ENCODE data around the gene MRPL46. TPM values are rescaled to one million over a fixed set of nuclear protein-coding genes. Genes with fewer than 3 reads are reported as not detected.

The MRPL46 gene
- total and polyA plus RNA-seq, 2 of the 8 experiments (the other 6 are each of a cell fraction or from before 2014, with no cell fraction given): 17.2 to 24.5 TPM

- no peak overlapping the region for H4K8ac ChIP-seq (ENCODE audit: extremely low read depth, insufficient read depth, low read length)
- TF ChIP-seq KDM1A (IDR thresholded peaks at IDR 0.05; ENCODE audit: borderline replicate concordance, low read length) (no peak), BRCA1 (IDR thresholded peaks at IDR 0.05; ENCODE audit: low read depth, low read length) (no peak), TAF1 (IDR thresholded peaks at IDR 0.05; ENCODE audit: low read depth, low read length) (no peak), SIRT6 (IDR thresholded peaks at IDR 0.05; ENCODE audit: low read length) (no peak), POU5F1 (IDR thresholded peaks at IDR 0.05; ENCODE audit: low read depth, low read length) (no peak), SP4 (IDR thresholded peaks at IDR 0.05; ENCODE audit: low read length) (no peak), HDAC6 (IDR thresholded peaks at IDR 0.05; ENCODE audit: low read depth, low read length) (no peak), E2F6 (IDR thresholded peaks at IDR 0.05) (no peak), POLR2AphosphoS5 (IDR thresholded peaks at IDR 0.05; ENCODE audit: low read depth, low read length) (no peak), TEAD4 (IDR thresholded peaks at IDR 0.05; ENCODE audit: low read depth, low read length) (no peak), CHD1 (IDR thresholded peaks at IDR 0.05; ENCODE audit: low read depth, low read length) (no peak), SP2 (IDR thresholded peaks at IDR 0.05; ENCODE audit: low read length) (no peak), POLR2A (IDR thresholded peaks at IDR 0.05; ENCODE audit: control extremely low read depth in 1 of 2, low read depth in 2 of 2, low read length in 2 of 2) (no peak), GTF2F1 (IDR thresholded peaks at IDR 0.05; ENCODE audit: borderline replicate concordance, low read depth, low read length) (no peak), NANOG (IDR thresholded peaks at IDR 0.05; ENCODE audit: insufficient read depth, low read depth, low read length, poor library complexity, severe bottlenecking) (no peak)
Measured at GRCh38 chr15:88512078-88512477, 44.9 kb upstream of the MRPL46 start.

More at GRCh38 chr15:88512078-88512477, 44.9 kb upstream of the MRPL46 start:
- H3K56ac ChIP-seq (replicated peaks; ENCODE audit: insufficient read length, low read depth, low read length): no peak overlapping the region
- POLR2A ChIA-PET (ENCODE audit: partially characterized antibody): interaction anchor here (0.6 to 1.1 kb wide), 2 partner anchors 10 to 103 kb away, joined by 3 read pairs; no protein-coding TSS in a partner anchor
- H3K9ac ChIP-seq (replicated peaks in 1 of 4; ENCODE audit: extremely low read depth in 1 of 4, low read depth in 3 of 4, low read length in 3 of 4): no peak overlapping the region
- no peak overlapping the region for H2BK20ac ChIP-seq (ENCODE audit: low read length)
- no peaks in the 10 kb centered on the region for H3K27me3 ChIP-seq (replicated peaks in 1 of 4; ENCODE audit: control insufficient read depth in 3 of 4, extremely low read depth in 1 of 4, insufficient read depth in 3 of 4, low read length in 3 of 4)
- H2BK12ac ChIP-seq (ENCODE audit: low read depth, low read length): no peak overlapping the region
- no peak overlapping the region for H2BK5ac ChIP-seq (ENCODE audit: low read depth, low read length)
- no peak overlapping the region for H3K14ac ChIP-seq (ENCODE audit: insufficient read length)
- no peak overlapping the region for H3K27ac ChIP-seq (ENCODE audit: low read depth, low read length)
- no peak overlapping the region for H4K5ac ChIP-seq (ENCODE audit: insufficient read length, low read depth, low read length)
- no peak overlapping the region for H3K4me3 ChIP-seq (ENCODE audit: extremely low read depth in 1 of 4, insufficient read depth in 2 of 4, low read depth in 3 of 4, low read length in 4 of 4)
- H3K23me2 ChIP-seq (ENCODE audit: low read depth, low read length): no peaks in the 10 kb centered on the region
- no peaks in the 10 kb centered on the region for H4K20me1 ChIP-seq (replicated peaks in 1 of 2; ENCODE audit: control insufficient read depth in 1 of 2, insufficient read depth in 2 of 2, low read length in 2 of 2)
- no peak overlapping the region for H2AK5ac ChIP-seq (ENCODE audit: low read depth, low read length)
- H3K4me1 ChIP-seq (replicated peaks in 1 of 4; ENCODE audit: control insufficient read depth in 3 of 4, insufficient read depth in 4 of 4, low read length in 3 of 4): no peaks in the 10 kb centered on the region
- H4K91ac ChIP-seq (replicated peaks; ENCODE audit: insufficient read length, low read length): no peak overlapping the region
- H3K18ac ChIP-seq (ENCODE audit: extremely low read depth, low read length): no peak overlapping the region
- H3K36me3 ChIP-seq (ENCODE audit: control insufficient read depth in 2 of 4, insufficient read depth in 4 of 4, low read length in 3 of 4): peaks cover 0 to 10% (median 2%) of the 10 kb centered on the region in 4 experiments; a peak in 3 of 8 replicates
- no peak overlapping the region for H2BK15ac ChIP-seq (ENCODE audit: low read length)
- no peak overlapping the region for H3K4me2 ChIP-seq (ENCODE audit: insufficient read depth in 1 of 2, low read depth in 2 of 2, low read length in 2 of 2)
- no peaks in the 10 kb centered on the region for H3K9me3 ChIP-seq (ENCODE audit: insufficient read depth in 2 of 2, low read depth in 1 of 2, low read length in 1 of 2)
- FAIRE-seq (no peak), DNase-seq (ENCODE audit: low read depth in 1 of 2, low spot score in 2 of 2) (no peak)
- no peak overlapping the region for H3K23ac ChIP-seq (ENCODE audit: insufficient read length)
- no peaks in the 10 kb centered on the region for H3K79me2 ChIP-seq (ENCODE audit: control insufficient read depth in 1 of 2, insufficient read depth in 2 of 2, low read length in 2 of 2)
- CTCF ChIA-PET (ENCODE audit: partially characterized antibody): interaction anchor here (1.2 to 2.2 kb wide), 2 partner anchors 31 to 32 kb away, joined by 3 to 6 read pairs; no protein-coding TSS in a partner anchor
- no peak overlapping the region for H3K4ac ChIP-seq (replicated peaks; ENCODE audit: insufficient read length, low read depth, low read length)
- H2AFZ ChIP-seq (ENCODE audit: low read length): no peak overlapping the region
- H3K79me1 ChIP-seq (ENCODE audit: low read depth, low read length): no peaks in the 10 kb centered on the region
- WGBS, 2 experiments (ENCODE audit: extremely low coverage in 1 of 2, insufficient coverage in 1 of 2, insufficient read length in 1 of 2, insufficient replicate concordance in 2 of 2, low coverage in 1 of 2, low lambda C conversion rate in 2 of 2, missing lambda C conversion rate in 1 of 2): 94% methylated on average over 3 of the region's 3 CpGs; no CpG with 5 or more reads in 1 of the 2 experiments
- H2BK120ac ChIP-seq (replicated peaks; ENCODE audit: low read depth, low read length): no peak overlapping the region

All from H1 (cell line).